ENCODE measurements around the gene MRPS34. TPM values are rescaled to one million over a fixed set of nuclear protein-coding genes. Genes with fewer than 3 reads are reported as not detected.
"Not testable (repeated sequence)": the region's sequence is repeated elsewhere in the genome, so short reads cannot be mapped to it uniquely, and the experiment has no call there.

Gene MRPS34
- total RNA-seq, 2 donors from 2014 or later, result 51.4 to 99.6 TPM

GRCh38 chr16:1800701-1801100, 27.8 kb upstream of the MRPS34 start:
- no peak for ATAC-seq
- 83 to 84% methylated on average over 10 of the region's 10 CpGs for WGBS, 2 donors

GRCh38 chr16:1799263-1799662, 26.3 kb upstream of the MRPS34 start:
- H3K4me3 ChIP-seq; intact Hi-C loops (cut with DNase I); H3K9me3 ChIP-seq; H3K27ac ChIP-seq; H3K27me3 ChIP-seq; H3K36me3 ChIP-seq (replicated peaks in 1 of 2; ENCODE audit: insufficient read depth in 1 of 2, low read depth in 2 of 2); ATAC-seq; DNase-seq: not testable (repeated sequence)
- 68 to 98% methylated on average over 5 of the region's 5 CpGs for WGBS, 2 donors
- peaks cover 11% of the 10 kb centered on the region for H3K4me1 ChIP-seq

More at GRCh38 chr16:1800701-1801100, 27.8 kb upstream of the MRPS34 start:
- Histone ChIP-seq H3K27ac (no peak overlapping the region), H3K36me3 (replicated peaks in 1 of 2; ENCODE audit: insufficient read depth in 1 of 2, low read depth in 2 of 2) (no peaks in the 10 kb centered on the region), H3K4me1 (no peaks in the 10 kb centered on the region), H3K27me3 (no peaks in the 10 kb centered on the region), H3K9me3 (no peaks in the 10 kb centered on the region), H3K4me3 (no peak overlapping the region)
- no peak for DNase-seq
- intact Hi-C loops (cut with DNase I), result no loop called here
- TF ChIP-seq CTCF (IDR thresholded peaks at IDR 0.05) (no peak), POLR2A (IDR thresholded peaks at IDR 0.05) (no peak)

- TF ChIP-seq POLR2A (IDR thresholded peaks at IDR 0.05) (no peak), CTCF (IDR thresholded peaks at IDR 0.05) (no peak)
- no peak for ATAC-seq
- intact Hi-C loops (cut with DNase I), result no loop called here
- no peaks in the 10 kb centered on the region for H3K27me3 ChIP-seq
- WGBS, 2 donors, result 59 to 89% methylated on average over 4 to 32 of the region's 32 CpGs
- H3K4me1 ChIP-seq, result peaks cover 27% of the 10 kb centered on the region
- peak overlapping the region; percentile 47 to 83 (median 72) for H3K27ac ChIP-seq
- H3K36me3 ChIP-seq (replicated peaks in 1 of 2; ENCODE audit: insufficient read depth in 1 of 2, low read depth in 2 of 2), result no peaks in the 10 kb centered on the region
- H3K9me3 ChIP-seq, result no peaks in the 10 kb centered on the region
- peak in 1 of 4 donors; percentile 11 for DNase-seq
- no peak overlapping the region for H3K4me3 ChIP-seq
Measured at GRCh38 chr16:1794908-1795666, 22.2 kb upstream of the MRPS34 start.

GRCh38 chr16:1794221-1794871, 21.4 kb upstream of the MRPS34 start:
- no peak for TF ChIP-seq CTCF (IDR thresholded peaks at IDR 0.05)
- TF ChIP-seq POLR2A (IDR thresholded peaks at IDR 0.05), result peak in 2 of 3 donors; percentile 41 to 53
- ATAC-seq (peak; percentile 70), DNase-seq (peak; percentile 49 to 68 (median 59))
- peak overlapping the region; percentile 47 to 83 (median 72) for H3K27ac ChIP-seq
- H3K4me3 ChIP-seq, result no peak overlapping the region
- H3K9me3 ChIP-seq, result no peaks in the 10 kb centered on the region
- H3K36me3 ChIP-seq (replicated peaks in 1 of 2; ENCODE audit: insufficient read depth in 1 of 2, low read depth in 2 of 2), result no peaks in the 10 kb centered on the region
- H3K4me1 ChIP-seq, result peaks cover 27% of the 10 kb centered on the region
- no peaks in the 10 kb centered on the region for H3K27me3 ChIP-seq
- WGBS, 2 donors, result 13 to 22% methylated on average over 4 to 18 of the region's 18 CpGs
- intact Hi-C loops (cut with DNase I), result no loop called here

GRCh38 chr16:1793578-1794220, 20.8 kb upstream of the MRPS34 start, which contains the start of gene IGFALS:
Gene IGFALS, minus strand, starts transcription at chr16:1793705. Its CDS starts 53 bp downstream, at chr16:1793652.
- peak within 1 kb of the TSS; percentile 47 to 83 (median 72) for H3K27ac ChIP-seq

More at GRCh38 chr16:1793578-1794220, 20.8 kb upstream of the MRPS34 start, which contains the start of gene IGFALS:
- Histone ChIP-seq H3K27me3 (no peaks in the 10 kb centered on the region), H3K36me3 (replicated peaks in 1 of 2; ENCODE audit: insufficient read depth in 1 of 2, low read depth in 2 of 2) (no peaks in the 10 kb centered on the region), H3K4me3 (no peak within 1 kb of the TSS), H3K4me1 (peaks cover 27% of the 10 kb centered on the region), H3K9me3 (no peaks in the 10 kb centered on the region)
- peak; percentile 55 to 64 (median 60) for DNase-seq
- TF ChIP-seq CTCF (IDR thresholded peaks at IDR 0.05), result no peak
- peak in 1 of 3 donors; percentile 4 for TF ChIP-seq POLR2A (IDR thresholded peaks at IDR 0.05)
- ATAC-seq, result peak; percentile 68
- intact Hi-C loops (cut with DNase I), result no loop called here
- 18% methylated on average over 28 of the region's 28 CpGs; no CpG with 5 or more reads in 1 of the 2 donors for WGBS, 2 donors

Measured in body of pancreas (tissue), 4 donors.